Brain pericyte (primary cell): ENCODE measurements around the gene VWA2.

ENCODE experiments used
- DNase-seq: peaks from one replicate; pipeline ENCODE4 v3.0.0-alpha.2; 2012; ENCODE audit warnings: low read depth, low spot score

Gene VWA2

DNA sequence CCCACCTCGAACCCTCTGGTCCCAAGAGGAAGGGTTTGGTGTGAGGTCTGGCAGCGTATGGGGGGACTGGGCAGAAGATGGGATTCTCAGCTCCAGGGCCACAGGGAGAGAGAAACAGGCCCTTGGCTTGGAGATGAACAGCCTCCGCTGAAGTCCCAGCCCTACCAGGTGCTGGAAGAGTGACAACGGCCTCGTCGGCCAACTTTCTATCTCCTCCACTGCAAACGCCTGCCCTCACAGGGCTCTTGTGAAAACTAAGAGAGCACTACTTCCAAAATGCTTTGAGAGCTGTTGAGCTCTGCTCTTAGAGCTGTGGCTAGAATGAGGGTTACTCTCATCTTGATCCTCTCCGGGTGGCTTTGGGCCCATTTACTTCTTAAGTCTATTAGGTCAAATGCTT lies 101.8 kb downstream of the VWA2 start:
- DNase-seq: no peak
